IMR-90 (cell line): ENCODE measurements around the gene DGKB. TPM values are rescaled to one million over a fixed set of nuclear protein-coding genes. Genes with fewer than 3 reads are reported as not detected.

ENCODE experiments used
- ATAC-seq: fragments of 200-7000 bp; cut with Tn5 transposase; 2 replicates; pipeline ENCODE4 v1.9.1; 2020; ENCODE audit warnings: low read depth, mild to moderate bottlenecking, moderate library complexity
- BruUV-seq: library from RNA; stranded (reverse); fragments of 400-500 nt; replicated peaks from 2 replicates; lab custom pipeline; 2021; lab: Mats Ljungman, UMichigan
- CTCF ChIA-PET: fragments of 300-600 bp; formaldehyde crosslinking; extraction: SDS; loops from one replicate; lab custom pipeline; 2021; ENCODE audit warnings: antibody characterized with exemption; lab: Yijun Ruan, JAX
- POLR2A ChIA-PET: fragments of 300-600 bp; sonication (Branson Sonifier 250); formaldehyde crosslinking; loops from one replicate; lab custom pipeline; 2022; ENCODE audit warnings: antibody characterized with exemption; ENCODE audit not compliant: unreplicated experiment; lab: Charles Lee
- DNase-seq: peaks from one replicate; pipeline ENCODE4 v3.0.0; 2013
- H2AFZ ChIP-seq: replicated peaks from 2 replicates; pipeline ENCODE3; 2013; ENCODE audit warnings: low read length, mild to moderate bottlenecking; ENCODE audit not compliant: poor library complexity
- H2AK5ac ChIP-seq: 2 replicates; pipeline ENCODE4 v1.6.1; 2013; ENCODE audit warnings: low read depth, low read length, inconsistent platforms
- H2AK9ac ChIP-seq: replicated peaks from 2 replicates; pipeline ENCODE3; 2013; ENCODE audit warnings: mild to moderate bottlenecking, low read depth, low read length, moderate library complexity; ENCODE audit not compliant: poor library complexity
- H2BK120ac ChIP-seq: 2 replicates; pipeline ENCODE4 v1.6.1; 2013; ENCODE audit warnings: low read depth, low read length, inconsistent platforms
- H2BK15ac ChIP-seq: 3 replicates; pipeline ENCODE4 v1.6.1; 2013; ENCODE audit warnings: low read depth, low read length, inconsistent platforms
- H2BK20ac ChIP-seq: 2 replicates; pipeline ENCODE4 v1.6.1; 2013; ENCODE audit warnings: low read depth, mild to moderate bottlenecking, inconsistent platforms, low read length, moderate library complexity
- H2BK5ac ChIP-seq: 2 replicates; pipeline ENCODE4 v1.6.1; 2013; ENCODE audit warnings: mild to moderate bottlenecking, low read depth, low read length, inconsistent platforms; ENCODE audit not compliant: poor library complexity, severe bottlenecking
- H3K14ac ChIP-seq: replicated peaks from 2 replicates; pipeline ENCODE4 v1.6.1; 2013; ENCODE audit warnings: low read depth, low read length, inconsistent platforms
- H3K18ac ChIP-seq: 2 replicates; pipeline ENCODE4 v1.6.1; 2013; ENCODE audit warnings: low read depth, low read length, control low read depth
- H3K23ac ChIP-seq: 2 replicates; pipeline ENCODE4 v1.6.1; 2013; ENCODE audit warnings: low read depth, low read length, inconsistent platforms
- H3K27ac ChIP-seq: 2 replicates; pipeline ENCODE4 v1.5.1; 2013; ENCODE audit warnings: mild to moderate bottlenecking, control low read depth, low read length; ENCODE audit not compliant: insufficient read depth
- H3K27me3 ChIP-seq: 2 replicates; pipeline ENCODE4 v1.6.1; 2013; ENCODE audit warnings: low read length; ENCODE audit not compliant: control insufficient read depth, insufficient read depth
- H3K36me3 ChIP-seq: 2 replicates; pipeline ENCODE4 v1.6.1; 2013; ENCODE audit warnings: low read length, mixed read lengths; ENCODE audit not compliant: control insufficient read depth, insufficient read depth
- H3K4ac ChIP-seq: 2 replicates; pipeline ENCODE4 v1.6.1; 2013; ENCODE audit warnings: low read depth, low read length, inconsistent platforms
- H3K4me1 ChIP-seq: 2 replicates; pipeline ENCODE4 v1.6.1; 2013; ENCODE audit warnings: low read length, mixed read lengths; ENCODE audit not compliant: control insufficient read depth, insufficient read depth
- H3K4me2 ChIP-seq: 2 replicates; pipeline ENCODE4 v1.6.1; 2013; ENCODE audit warnings: low read depth, mild to moderate bottlenecking, control low read depth, low read length, moderate library complexity
- H3K4me3 ChIP-seq: 2 replicates; pipeline ENCODE4 v1.5.1; 2013; ENCODE audit warnings: low read depth, mild to moderate bottlenecking, control low read depth, low read length, moderate library complexity; ENCODE audit not compliant: insufficient read depth
- H3K56ac ChIP-seq: 2 replicates; pipeline ENCODE4 v1.6.1; 2013; ENCODE audit warnings: low read length, inconsistent platforms; ENCODE audit not compliant: insufficient read depth; ENCODE audit errors: extremely low read depth
- H3K79me1 ChIP-seq, 2 experiments: 2 replicates each; pipeline ENCODE4 v1.6.1; 2013; ENCODE audit warnings: low read length in 2 of 2, inconsistent platforms in 1 of 2, low read depth in 1 of 2
- H3K9ac ChIP-seq: 2 replicates; pipeline ENCODE4 v1.6.1; 2013; ENCODE audit warnings: low read depth, low read length, control low read depth
- H3K9me1 ChIP-seq: 2 replicates; pipeline ENCODE4 v1.6.1; 2013; ENCODE audit warnings: low read length, inconsistent platforms; ENCODE audit not compliant: insufficient read depth
- H3K9me3 ChIP-seq: 2 replicates; pipeline ENCODE4 v1.6.1; 2013; ENCODE audit warnings: low read length; ENCODE audit not compliant: control insufficient read depth, insufficient read depth
- H4K20me1 ChIP-seq: 2 replicates; pipeline ENCODE4 v1.6.1; 2013; ENCODE audit warnings: low read length, inconsistent platforms; ENCODE audit not compliant: insufficient read depth
- H4K5ac ChIP-seq: 2 replicates; pipeline ENCODE4 v1.6.1; 2013; ENCODE audit warnings: mild to moderate bottlenecking, low read depth, low read length, control low read depth
- H4K8ac ChIP-seq, 2 experiments: 2 replicates each; pipeline ENCODE4 v1.6.1; 2013; ENCODE audit warnings: low read depth in 2 of 2, low read length in 2 of 2, control low read depth in 1 of 2, inconsistent platforms in 1 of 2
- H4K91ac ChIP-seq: 2 replicates; pipeline ENCODE4 v1.6.1; 2013; ENCODE audit warnings: low read depth, low read length, inconsistent platforms; ENCODE audit not compliant: insufficient read depth
- BHLHE40 ChIP-seq: fragments of 150-350 bp; IDR thresholded peaks from 2 replicates; pipeline ENCODE4 v1.6.1; 2016; ENCODE audit warnings: mild to moderate bottlenecking, low read depth, low read length
- CEBPB ChIP-seq: IDR thresholded peaks from 2 replicates; pipeline ENCODE4 v1.6.1; 2012; ENCODE audit warnings: low read depth, low read length, improper control_type of control experiment
- CHD1 ChIP-seq: IDR thresholded peaks from 2 replicates; pipeline ENCODE4 v1.6.1; 2012; ENCODE audit warnings: low read depth, low read length, improper control_type of control experiment
- CTCF ChIP-seq: conservative IDR thresholded peaks from 2 replicates; pipeline ENCODE4 v1.5.1; 2012; ENCODE audit warnings: mild to moderate bottlenecking, low read depth, low read length, improper control_type of control experiment
- ELK1 ChIP-seq: fragments of 150-350 bp; IDR thresholded peaks from 2 replicates; pipeline ENCODE4 v1.6.1; 2016; ENCODE audit warnings: low read depth, mild to moderate bottlenecking, low read length, moderate library complexity, borderline replicate concordance
- FOS ChIP-seq: fragments of 150-350 bp; IDR thresholded peaks from 2 replicates; pipeline ENCODE4 v1.6.1; 2016; ENCODE audit warnings: low read depth, low read length
- MAFK ChIP-seq: IDR thresholded peaks from 2 replicates; pipeline ENCODE4 v1.6.1; 2012; ENCODE audit warnings: low read depth, low read length, improper control_type of control experiment
- MAZ ChIP-seq: IDR thresholded peaks from 2 replicates; pipeline ENCODE4 v1.6.1; 2012; ENCODE audit warnings: low read depth, mild to moderate bottlenecking, low read length, improper control_type of control experiment, moderate library complexity, borderline replicate concordance
- MXI1 ChIP-seq: IDR thresholded peaks from 2 replicates; pipeline ENCODE4 v1.6.1; 2012; ENCODE audit warnings: low read depth, mild to moderate bottlenecking, low read length, moderate library complexity, borderline replicate concordance
- NFE2L2 ChIP-seq: fragments of 150-350 bp; IDR thresholded peaks from 2 replicates; pipeline ENCODE4 v1.6.1; 2016; ENCODE audit warnings: low read depth, mild to moderate bottlenecking, low read length
- POLR2A ChIP-seq: IDR thresholded peaks from 2 replicates; pipeline ENCODE4 v1.6.1; 2012; ENCODE audit warnings: mild to moderate bottlenecking, low read depth, low read length
- RAD21 ChIP-seq: IDR thresholded peaks from 2 replicates; pipeline ENCODE4 v1.6.1; 2012; ENCODE audit warnings: low read length, improper control_type of control experiment
- RCOR1 ChIP-seq: IDR thresholded peaks from 2 replicates; pipeline ENCODE4 v1.6.1; 2012; ENCODE audit warnings: mild to moderate bottlenecking, low read length, improper control_type of control experiment; ENCODE audit not compliant: insufficient replicate concordance
- RFX5 ChIP-seq: IDR thresholded peaks from 2 replicates; pipeline ENCODE4 v1.8.0; 2012; ENCODE audit warnings: low read depth, mild to moderate bottlenecking, low read length, moderate library complexity
- SMC3 ChIP-seq: fragments of 150-350 bp; IDR thresholded peaks from 2 replicates; pipeline ENCODE4 v1.6.1; 2016; ENCODE audit warnings: low read depth, mild to moderate bottlenecking, antibody characterized with exemption, low read length, moderate library complexity
- USF2 ChIP-seq: fragments of 150-350 bp; IDR thresholded peaks from 2 replicates; pipeline ENCODE4 v1.6.1; 2017; ENCODE audit warnings: mild to moderate bottlenecking, antibody characterized with exemption, low read length, low read depth
- WGBS, 2 experiments: methylation state at CpG; one replicate each; pipeline versions ENCODE4 v1.1.5 to v1.1.7; 2013; ENCODE audit warnings: missing lambda C conversion rate in 2 of 2; ENCODE audit not compliant: insufficient read length in 1 of 2; ENCODE audit errors: extremely low coverage in 2 of 2; 5-methylcytosine and 5-hydroxymethylcytosine counted together
- dilution Hi-C: fragments of 300-500 bp; cut with HindIII; formaldehyde crosslinking; loops from one replicate; pipeline ENCODE4 v1.14.3; 2018; ENCODE audit warnings: low sequenced_read_pairs; ENCODE audit not compliant: unreplicated experiment
- in situ Hi-C: fragments of 300-500 bp; cut with MboI; formaldehyde crosslinking; loops from 3 replicates; pipeline ENCODE4 v1.14.3; 2019; ENCODE audit warnings: low sequenced_read_pairs, inconsistent platforms, mixed read lengths
- intact Hi-C: fragments of 100-400 bp; cut with micrococcal nuclease; formaldehyde crosslinking; loops from 2 replicates; pipeline ENCODE4 v1.10.0; 2022
- polyA plus RNA-seq, 3 experiments: library from polyadenylated mRNA; depleted of rRNA; stranded (reverse); fragments of >200 nt; gene quantifications; 2 replicates each; pipeline ENCODE4 v1.2.3, GENCODE V29; 2012; ENCODE audit warnings: low replicate concordance in 1 of 3
- total RNA-seq: library from RNA; depleted of rRNA; stranded (reverse); fragments of >200 nt; gene quantifications from 2 replicates; pipeline ENCODE4 v1.2.3, GENCODE V29; 2012

Gene DGKB
- total and polyA plus RNA-seq, 2 of the 4 experiments (the other 2 are of a cell fraction) = not detected

GRCh38 chr7:14892961-14893360, 9.6 kb downstream of the DGKB start:
- Histone ChIP-seq H3K27ac (no peak overlapping the region), H2AFZ (no peak overlapping the region), H3K9me1 (no peaks in the 10 kb centered on the region), H2BK5ac (no peak overlapping the region), H3K4me3 (no peak overlapping the region), H4K5ac (no peak overlapping the region), H3K79me1 (no peaks in the 10 kb centered on the region), H4K8ac (no peak overlapping the region), H3K4me2 (no peak overlapping the region), H3K36me3 (no peaks in the 10 kb centered on the region), H2BK15ac (no peak overlapping the region), H2BK20ac (no peak overlapping the region), H3K18ac (no peak overlapping the region), H3K4me1 (no peaks in the 10 kb centered on the region), H4K20me1 (no peaks in the 10 kb centered on the region), H3K14ac (no peak overlapping the region), H4K91ac (no peak overlapping the region), H2BK120ac (no peak overlapping the region), H2AK5ac (no peak overlapping the region), H3K4ac (no peak overlapping the region), H3K27me3 (no peaks in the 10 kb centered on the region), H3K9me3 (no peaks in the 10 kb centered on the region; the same call in 1 of the 2 replicates), H3K9ac (no peak overlapping the region), H3K56ac (no peak overlapping the region), H3K23ac (no peak overlapping the region), H2AK9ac (no peak overlapping the region)
- in situ Hi-C loops (no loop called here), dilution Hi-C loops (no loop called here), intact Hi-C loops (no loop called here)
- ChIA-PET CTCF (no interaction called here), POLR2A (no interaction called here)
- DNase-seq (no peak), ATAC-seq (no peak)
- no peak for TF ChIP-seq RCOR1
- TF ChIP-seq CEBPB = no peak
- TF ChIP-seq NFE2L2 = no peak
- no peak for TF ChIP-seq CTCF
- no peak for TF ChIP-seq CHD1
- TF ChIP-seq ELK1 = no peak
- TF ChIP-seq MAFK = no peak
- no peak for TF ChIP-seq BHLHE40
- no peak for TF ChIP-seq MAZ
- no peak for TF ChIP-seq USF2
- no peak for TF ChIP-seq MXI1
- no peak for TF ChIP-seq RFX5
- no peak for TF ChIP-seq RAD21
- no peak for TF ChIP-seq FOS
- TF ChIP-seq SMC3 = no peak
- TF ChIP-seq POLR2A = no peak
- WGBS, 2 experiments = no CpG with 5 or more reads among the region's 2 CpGs
- BruUV-seq = no TSS peak
